Osteocyte (in vitro differentiated cells): ENCODE measurements around the gene CHIC1. TPM values are rescaled to one million over a fixed set of nuclear protein-coding genes. Genes with fewer than 3 reads are reported as not detected.
A peak's percentile ranks its signal among the peaks of the same experiment; 100 is the strongest.
"Not testable (repeated sequence)": the region's sequence is repeated elsewhere in the genome, so short reads cannot be mapped to it uniquely, and the experiment has no call there.

Experiments
- DNase-seq: peaks from one replicate; pipeline ENCODE4 v3.0.0; 2021; ENCODE audit warnings: mixed read lengths; ENCODE audit not compliant: unreplicated experiment; ENCODE audit errors: extremely low spot score
- H3K27ac Mint-ChIP-seq: one replicate; pipeline ENCODE4 v1.8.0; 2021; ENCODE audit warnings: mild to moderate bottlenecking, mixed read lengths; ENCODE audit not compliant: unreplicated experiment
- H3K27me3 Mint-ChIP-seq: one replicate; pipeline ENCODE4 v1.8.0; 2021; ENCODE audit warnings: mixed read lengths; ENCODE audit not compliant: unreplicated experiment
- H3K36me3 Mint-ChIP-seq: one replicate; pipeline ENCODE4 v1.8.0; 2021; ENCODE audit warnings: mixed read lengths; ENCODE audit not compliant: unreplicated experiment
- H3K4me1 Mint-ChIP-seq: one replicate; pipeline ENCODE4 v1.8.0; 2021; ENCODE audit warnings: mixed read lengths; ENCODE audit not compliant: unreplicated experiment
- H3K4me3 Mint-ChIP-seq: one replicate; pipeline ENCODE4 v1.8.0; 2021; ENCODE audit warnings: mild to moderate bottlenecking, moderate library complexity, mixed read lengths; ENCODE audit not compliant: unreplicated experiment
- H3K9me3 Mint-ChIP-seq: one replicate; pipeline ENCODE4 v1.8.0; 2021; ENCODE audit warnings: mixed read lengths; ENCODE audit not compliant: unreplicated experiment
- CTCF ChIP-seq: fragments of 200-600 bp; sonication (generic); IDR thresholded peaks from 2 replicates; pipeline ENCODE4 v1.5.0; 2021; ENCODE audit warnings: antibody characterized with exemption, mild to moderate bottlenecking, moderate library complexity
- total RNA-seq: library from RNA; stranded (reverse); gene quantifications from 2 replicates; pipeline ENCODE4 v1.2.1, GENCODE V29; 2021

CHIC1 gene
- total RNA-seq, 1 donor from 2014 or later: 8.8 TPM

GRCh38 chrX:73561801-73562200, 1.2 kb upstream of the CHIC1 start:
- Mint-ChIP-seq H3K36me3 (no peaks in the 10 kb centered on the region), H3K27ac (no peak overlapping the region), H3K4me3 (no peak overlapping the region), H3K4me1 (peaks cover 4% of the 10 kb centered on the region), H3K27me3 (no peaks in the 10 kb centered on the region), H3K9me3 (peaks cover 7% of the 10 kb centered on the region)
- no peak for DNase-seq
- no peak for TF ChIP-seq CTCF

- H3K27me3 Mint-ChIP-seq: no peaks in the 10 kb centered on the region
- H3K4me3 Mint-ChIP-seq: peak overlapping the region; percentile 96
- no peaks in the 10 kb centered on the region for H3K36me3 Mint-ChIP-seq
- no peak for TF ChIP-seq CTCF
- H3K9me3 Mint-ChIP-seq: peaks cover 7% of the 10 kb centered on the region
- DNase-seq: no peak
- H3K27ac Mint-ChIP-seq: peak overlapping the region; percentile 97
- peaks cover 4% of the 10 kb centered on the region for H3K4me1 Mint-ChIP-seq
Observed at GRCh38 chrX:73562458-73562857, 539 bp upstream of the CHIC1 start.

GRCh38 chrX:73563738-73564068, 706 bp downstream of the CHIC1 start:
- peaks cover 4% of the 10 kb centered on the region for H3K4me1 Mint-ChIP-seq
- H3K27me3 Mint-ChIP-seq: no peaks in the 10 kb centered on the region
- H3K9me3 Mint-ChIP-seq: peaks cover 7% of the 10 kb centered on the region
- H3K36me3 Mint-ChIP-seq: no peaks in the 10 kb centered on the region
- peak overlapping the region; percentile 97 for H3K27ac Mint-ChIP-seq
- peak overlapping the region; percentile 96 for H3K4me3 Mint-ChIP-seq
- no peak for DNase-seq
- TF ChIP-seq CTCF: no peak

- peak overlapping the region; percentile 35 for H3K27ac Mint-ChIP-seq
- H3K36me3 Mint-ChIP-seq: peaks cover 2% of the 10 kb centered on the region
- TF ChIP-seq CTCF: no peak
- no peak overlapping the region for H3K4me3 Mint-ChIP-seq
- peaks cover 10% of the 10 kb centered on the region for H3K4me1 Mint-ChIP-seq
- peaks cover 23% of the 10 kb centered on the region for H3K9me3 Mint-ChIP-seq
- DNase-seq: no peak
- no peaks in the 10 kb centered on the region for H3K27me3 Mint-ChIP-seq
Observed at GRCh38 chrX:73577361-73577760, 14.4 kb downstream of the CHIC1 start.

GRCh38 chrX:73581002-73581628, 18.1 kb downstream of the CHIC1 start:
- no peak for DNase-seq
- H3K27me3 Mint-ChIP-seq: no peaks in the 10 kb centered on the region
- H3K9me3 Mint-ChIP-seq: no peaks in the 10 kb centered on the region
- H3K27ac Mint-ChIP-seq: no peak overlapping the region
- peaks cover 10% of the 10 kb centered on the region for H3K4me1 Mint-ChIP-seq
- TF ChIP-seq CTCF: no peak
- no peak overlapping the region for H3K4me3 Mint-ChIP-seq
- H3K36me3 Mint-ChIP-seq: peaks cover 6% of the 10 kb centered on the region

- not testable (repeated sequence) for H3K27me3 Mint-ChIP-seq, H3K4me3 Mint-ChIP-seq, H3K4me1 Mint-ChIP-seq, DNase-seq, H3K36me3 Mint-ChIP-seq, H3K27ac Mint-ChIP-seq
- H3K9me3 Mint-ChIP-seq: peaks cover 22% of the 10 kb centered on the region
Observed at GRCh38 chrX:73597758-73598157, 34.8 kb downstream of the CHIC1 start.
